Stimulated activated CD4-positive, alpha-beta T cell treated with anti-CD3 and anti-CD28 coated beads, Interleukin-15, amount 100 ng/mL, for 24 hours (primary cell): ENCODE measurements around the gene SMCO4.
"Not testable (repeated sequence)": the region's sequence is repeated elsewhere in the genome, so short reads cannot be mapped to it uniquely, and the experiment has no call there.

Experiments
- DNase-seq: peaks from one replicate; pipeline ENCODE4 v3.0.0-alpha.2; 2020

Gene SMCO4

DNA sequence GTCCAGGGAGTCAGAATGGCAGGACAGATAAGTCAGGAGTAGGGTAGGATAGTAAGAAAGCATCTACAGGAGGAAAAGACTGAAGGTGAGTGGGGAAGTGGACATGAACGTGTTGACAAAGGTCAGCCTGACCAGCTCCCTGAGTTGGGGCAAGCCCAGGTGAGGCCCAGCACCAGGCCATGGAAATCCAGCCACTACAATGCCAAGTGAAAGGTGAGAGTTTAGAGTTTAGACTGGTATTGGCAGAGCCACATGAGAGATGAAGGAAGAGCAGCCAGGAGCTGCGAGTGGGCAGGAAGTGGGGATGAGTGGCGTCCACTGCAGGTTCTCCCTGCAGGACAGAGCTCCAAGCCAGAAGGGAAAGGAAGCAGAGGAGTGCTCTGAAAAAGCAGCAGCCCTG is 16.5 kb upstream of the SMCO4 start:
- DNase-seq, result no peak

DNA sequence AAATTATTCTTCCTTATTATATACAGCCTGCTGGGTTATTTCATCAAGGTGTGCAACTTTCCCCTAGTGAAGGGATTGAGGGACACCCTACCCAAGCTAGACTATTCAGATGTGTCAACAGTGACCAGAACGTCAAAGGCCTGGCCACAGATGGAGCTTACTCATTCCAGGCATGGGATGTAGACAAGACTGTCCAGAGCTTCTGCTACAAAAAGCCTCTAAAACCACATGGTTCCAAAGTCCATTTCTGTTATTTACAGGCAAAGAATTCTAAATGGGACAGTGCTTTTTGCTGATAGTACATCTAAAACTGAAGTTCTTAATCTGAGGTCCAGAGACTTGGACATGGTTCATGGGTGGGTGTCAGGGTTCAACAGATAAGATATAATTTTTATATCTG is 9.7 kb upstream of the SMCO4 start:
- DNase-seq, result no peak

DNA sequence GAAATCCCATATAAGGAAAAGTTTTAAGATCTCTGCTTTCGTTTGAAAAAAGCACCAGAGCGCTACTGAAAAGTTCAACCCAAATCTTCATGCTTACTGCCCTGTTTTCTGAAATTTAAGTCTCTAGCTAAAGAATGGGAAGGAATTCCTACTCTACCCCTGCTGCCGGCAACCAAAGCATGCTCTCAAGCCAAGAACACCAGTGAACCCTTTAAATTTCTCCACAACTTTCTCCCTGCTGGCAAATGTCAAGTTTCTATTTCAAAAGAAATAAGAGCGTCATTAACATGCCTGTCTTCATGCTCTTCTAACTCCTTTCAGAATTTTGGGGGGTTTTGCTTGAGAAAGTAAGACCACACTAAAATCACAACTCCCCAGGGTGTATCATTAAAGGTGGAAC is 6.8 kb upstream of the SMCO4 start:
- no peak for DNase-seq

DNA sequence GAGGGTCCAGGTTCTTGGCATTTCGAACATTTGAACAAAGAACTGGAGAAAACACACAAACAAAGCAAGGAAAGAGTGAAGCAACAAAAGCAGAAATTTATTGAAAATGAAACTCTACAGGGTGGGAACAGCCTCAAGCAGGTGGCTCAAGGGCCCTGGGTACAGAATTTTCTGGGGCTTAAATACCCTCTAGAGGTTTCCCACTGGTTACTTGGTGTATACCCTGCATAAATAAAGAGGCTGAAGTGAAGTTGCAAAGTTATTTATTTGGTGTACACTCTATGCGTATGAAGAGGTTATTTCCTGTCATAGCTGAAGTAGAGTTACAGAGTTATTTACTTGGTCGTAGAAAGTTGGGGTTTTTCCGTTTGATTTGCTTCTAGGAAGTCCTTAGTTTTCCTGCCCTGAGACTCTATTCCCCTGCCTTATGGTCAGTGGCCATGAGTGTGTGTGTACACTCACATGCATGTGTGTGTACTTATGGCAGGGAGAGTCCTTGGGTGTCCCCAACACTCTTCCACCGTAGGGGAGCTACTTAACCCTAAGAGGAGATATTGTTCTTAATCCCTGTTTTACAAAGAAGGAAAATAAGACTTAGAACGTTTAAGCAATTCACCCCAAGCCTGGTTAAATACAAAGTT is 5.6 kb upstream of the SMCO4 start:
- DNase-seq, result no peak

DNA sequence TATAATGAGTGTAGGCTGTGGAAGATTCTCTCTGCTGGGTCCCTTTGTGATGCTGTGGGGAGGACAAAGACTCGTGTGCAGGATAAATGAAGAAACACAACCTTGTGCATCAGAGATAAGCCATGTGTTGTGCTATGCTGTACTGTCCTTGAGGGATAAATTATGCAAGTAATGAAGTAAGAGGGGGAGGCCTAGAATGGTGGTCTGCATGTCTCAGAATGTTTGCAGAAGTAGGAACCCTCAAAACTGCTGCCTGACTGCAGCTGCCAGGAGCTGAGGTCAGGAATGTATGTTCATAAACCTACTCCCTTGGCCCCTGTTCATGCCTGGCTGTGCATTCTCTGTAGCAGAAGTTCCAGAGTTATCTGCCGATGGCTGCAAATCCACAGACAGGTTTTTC is 4.6 kb upstream of the SMCO4 start:
- DNase-seq, result no peak

DNA sequence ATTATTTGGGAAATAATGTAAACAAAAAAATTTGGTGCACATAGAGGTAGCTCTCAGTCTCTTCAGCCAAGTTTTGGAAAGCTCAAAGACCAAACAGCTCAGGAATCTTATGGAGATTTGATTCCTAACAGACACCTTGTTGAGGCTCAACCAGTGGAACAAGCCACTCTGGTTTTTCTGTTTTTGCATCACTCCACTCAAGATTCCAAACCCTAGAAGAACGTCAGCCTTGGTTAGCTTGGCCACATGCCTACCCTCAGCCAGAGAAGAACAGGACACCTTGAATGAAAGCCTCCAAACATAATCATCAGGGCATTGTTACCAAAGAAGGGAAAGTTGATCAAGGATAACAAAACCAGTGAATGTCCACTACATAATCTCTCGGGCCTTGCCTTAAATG is 3.8 kb upstream of the SMCO4 start:
- DNase-seq, result no peak

DNA sequence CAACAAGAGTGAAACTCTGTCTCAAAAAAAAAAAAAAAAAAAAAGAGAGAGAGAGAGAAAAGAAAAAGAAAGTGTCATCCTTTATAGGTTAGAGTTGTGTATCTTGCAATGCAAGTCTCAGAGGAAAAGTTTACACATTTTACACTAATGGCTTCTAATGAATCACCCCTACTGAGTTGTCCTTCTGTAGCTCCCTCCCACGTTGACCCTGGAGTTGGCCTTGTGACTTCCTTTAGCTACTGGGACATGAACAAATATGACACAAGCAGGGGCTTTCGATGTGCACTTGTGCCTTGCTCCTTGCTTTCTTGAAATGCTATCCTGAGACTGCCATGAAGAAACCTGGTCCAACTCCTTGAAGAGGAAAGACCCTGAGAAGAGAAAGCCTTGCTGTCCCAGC is 2.4 kb upstream of the SMCO4 start:
- DNase-seq, result no peak

DNA sequence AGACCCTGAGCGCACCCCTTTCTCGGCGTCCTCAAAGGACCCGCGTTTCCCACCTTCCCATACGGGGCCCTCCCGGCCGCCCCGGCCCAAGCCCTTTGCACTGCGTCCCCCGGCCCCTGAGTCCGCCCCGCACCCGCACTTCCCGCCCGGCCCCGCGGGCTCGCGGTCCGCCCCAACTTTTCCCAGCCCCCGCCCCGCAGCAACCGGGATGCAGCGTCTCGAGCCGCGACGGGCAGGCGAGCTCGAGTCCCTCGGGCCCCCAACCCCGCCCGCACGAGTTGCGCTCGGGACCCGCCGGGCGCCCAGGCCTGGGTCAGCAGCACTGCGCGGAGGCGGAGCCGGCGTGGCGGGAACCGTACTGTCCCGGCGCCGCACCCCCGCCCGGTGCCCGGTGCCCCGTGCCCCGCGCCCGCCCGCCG is 371 bp downstream of the SMCO4 start:
- DNase-seq, result no peak

DNA sequence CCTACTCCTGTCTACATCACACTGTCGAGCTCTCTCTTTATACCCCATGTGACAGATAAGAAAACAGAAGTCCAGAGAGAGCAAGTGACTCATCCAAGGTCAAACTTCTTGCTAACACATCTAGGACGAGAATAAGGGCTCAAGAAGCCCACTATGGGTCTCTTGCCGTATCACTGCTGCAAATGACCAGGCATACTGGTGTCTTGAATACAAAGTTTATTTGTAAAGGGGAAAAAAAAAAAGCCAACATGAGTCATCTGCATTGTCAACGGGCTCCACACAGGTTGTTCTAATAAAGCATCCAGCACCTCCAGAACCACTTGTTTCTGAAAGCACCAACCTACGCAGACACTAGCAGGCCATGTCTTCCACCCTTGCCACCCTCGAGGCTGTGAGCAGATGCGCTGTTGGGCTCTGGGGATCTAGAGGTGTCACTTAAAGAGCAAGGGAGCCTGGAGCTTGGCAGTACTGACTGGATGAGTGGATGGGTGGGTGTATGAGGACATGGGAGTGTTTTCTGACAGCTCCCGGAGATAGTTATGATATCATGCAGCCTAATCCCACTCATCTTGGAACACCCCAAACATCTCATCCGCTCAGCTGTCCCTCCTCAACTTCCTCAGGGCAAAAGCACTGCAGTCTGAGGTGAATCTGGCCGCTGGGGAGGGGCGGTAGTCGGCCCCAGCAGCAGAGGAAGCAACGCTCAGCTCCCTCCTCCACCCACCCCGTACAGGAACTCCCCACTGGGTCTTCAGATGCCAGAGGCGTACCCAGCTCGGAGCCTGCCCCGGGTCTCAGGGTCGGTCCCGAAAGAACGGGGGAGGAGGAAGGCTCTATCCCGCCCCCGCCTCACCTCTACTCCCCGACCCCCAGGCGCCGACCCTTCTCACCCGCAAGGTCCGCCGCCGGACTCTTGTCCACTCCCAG is 1.0 kb downstream of the SMCO4 start:
- DNase-seq, result peak; percentile 51

DNA sequence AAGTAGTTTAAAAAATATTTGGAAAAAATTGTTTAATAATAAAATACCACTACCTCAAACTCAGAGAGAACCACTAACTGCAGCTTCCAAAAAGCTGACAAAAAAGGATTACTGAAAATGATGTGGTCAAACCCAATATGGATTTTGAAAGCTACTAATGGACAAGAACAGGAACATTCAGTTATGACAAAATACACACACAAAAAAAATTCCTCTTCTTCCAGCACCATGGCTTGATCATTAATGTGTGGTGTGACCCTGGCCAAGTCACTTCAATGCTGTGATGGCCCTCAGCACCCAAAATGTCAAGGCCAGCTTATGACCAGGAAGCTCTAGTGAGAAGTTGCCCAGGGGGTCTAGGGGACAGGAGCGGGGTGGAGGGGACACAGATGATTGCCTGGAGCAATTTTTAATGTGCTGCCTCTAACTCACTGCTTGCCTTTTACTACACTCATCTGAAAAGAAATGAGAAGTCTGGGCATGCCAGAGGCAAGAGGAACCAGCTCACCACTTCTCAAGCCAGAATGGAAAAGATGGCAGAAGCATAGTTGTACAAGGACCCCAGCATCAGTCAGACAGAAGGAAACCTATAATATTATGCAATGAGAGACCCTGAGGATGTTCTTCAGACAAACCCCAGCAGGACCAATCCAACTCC is 2.2 kb downstream of the SMCO4 start:
- DNase-seq, result no peak

DNA sequence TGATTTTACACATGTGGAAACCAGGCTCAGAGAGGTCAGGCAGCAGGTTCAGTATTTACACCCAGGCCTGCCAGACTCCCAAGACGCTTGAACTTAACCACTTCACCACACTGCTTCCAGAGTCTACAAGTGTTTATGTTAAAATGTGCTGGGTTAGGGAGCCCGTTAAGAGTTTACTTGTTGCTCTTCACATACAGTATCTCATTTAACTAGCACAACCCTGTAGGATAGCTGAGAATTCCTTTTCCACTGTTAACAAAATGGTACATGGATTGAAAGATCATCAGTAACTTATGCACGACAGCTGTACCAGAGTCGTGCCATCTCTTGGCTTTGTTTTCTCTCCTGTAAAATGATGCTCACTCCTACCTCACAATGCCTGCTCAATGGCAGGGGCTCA is 2.9 kb downstream of the SMCO4 start:
- no peak for DNase-seq

DNA sequence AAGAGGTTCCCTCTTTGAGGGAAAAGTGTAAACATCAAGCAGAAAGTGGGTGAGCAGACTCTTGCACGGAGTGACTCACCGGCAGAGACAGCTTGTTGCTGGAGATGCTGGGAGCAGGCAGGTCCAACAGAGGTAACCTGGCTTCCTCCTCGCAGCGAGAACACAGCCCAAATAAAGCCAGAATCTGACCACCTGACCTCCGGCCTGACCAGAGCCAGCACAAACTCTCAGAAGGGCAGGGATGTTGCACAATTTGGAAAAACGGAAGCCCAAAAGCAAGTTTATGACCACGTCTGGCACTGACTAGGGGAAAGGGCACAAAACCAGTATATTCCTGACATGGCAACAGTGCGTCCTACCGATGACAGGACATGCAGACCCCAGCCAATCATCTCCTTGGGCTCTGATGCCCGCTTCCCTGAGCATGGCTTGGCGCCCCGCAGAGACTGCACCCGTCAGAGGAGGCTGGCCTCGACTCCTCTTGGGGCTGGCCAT is 5.4 kb downstream of the SMCO4 start:
- no peak for DNase-seq

DNA sequence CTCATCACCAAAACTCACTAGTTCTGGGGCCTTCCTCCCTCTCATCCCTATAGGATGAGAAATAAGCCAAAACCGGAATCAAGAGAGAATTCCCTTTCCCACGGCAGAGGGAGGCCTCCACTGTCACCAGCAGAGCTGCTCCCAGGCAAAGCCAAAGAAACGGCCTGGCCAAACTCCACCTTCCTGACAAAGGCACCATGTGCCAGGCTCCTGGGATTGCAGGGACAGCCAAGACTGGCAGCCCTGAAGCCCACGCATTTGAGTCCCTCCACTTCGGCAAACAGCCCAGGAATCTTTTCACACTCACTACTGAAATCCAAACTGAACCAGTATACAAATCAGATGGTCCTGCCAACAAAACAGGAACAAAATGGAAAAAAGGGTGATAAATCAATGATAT is 6.1 kb downstream of the SMCO4 start:
- no peak for DNase-seq

DNA sequence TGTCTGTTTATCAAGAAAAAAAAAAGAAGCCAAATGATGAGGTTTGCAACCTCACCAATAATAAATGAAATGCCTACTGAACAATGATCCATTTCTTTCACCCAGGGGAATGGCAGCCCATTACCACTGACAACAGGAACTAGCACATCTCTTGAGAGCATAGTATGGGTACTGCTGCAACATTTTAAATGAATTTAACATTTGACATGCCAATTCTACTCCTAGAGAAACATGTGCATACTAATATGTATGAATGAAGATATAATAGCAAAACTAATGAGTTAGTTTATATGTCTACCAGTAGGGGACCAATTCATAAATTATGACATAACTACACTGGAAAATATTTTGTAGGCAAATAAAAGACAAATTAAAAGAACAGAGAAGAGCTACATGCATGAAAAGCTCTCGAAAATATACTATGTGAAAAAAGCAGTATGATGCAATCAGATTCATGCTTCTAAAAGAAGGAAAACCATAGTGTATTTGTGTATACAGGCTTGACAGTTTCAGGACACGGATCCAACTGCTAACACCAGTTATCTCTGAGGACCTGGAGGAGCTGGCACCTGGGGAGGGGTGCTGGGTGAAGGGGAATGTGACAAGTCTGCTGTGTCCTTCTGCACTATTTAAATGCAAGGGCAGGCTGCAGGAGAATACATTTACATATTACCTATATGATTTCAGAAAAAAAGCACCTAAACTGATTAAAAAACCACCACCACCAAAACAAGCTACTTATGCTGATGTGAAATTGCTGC is 6.9 kb downstream of the SMCO4 start:
- DNase-seq, result no peak

DNA sequence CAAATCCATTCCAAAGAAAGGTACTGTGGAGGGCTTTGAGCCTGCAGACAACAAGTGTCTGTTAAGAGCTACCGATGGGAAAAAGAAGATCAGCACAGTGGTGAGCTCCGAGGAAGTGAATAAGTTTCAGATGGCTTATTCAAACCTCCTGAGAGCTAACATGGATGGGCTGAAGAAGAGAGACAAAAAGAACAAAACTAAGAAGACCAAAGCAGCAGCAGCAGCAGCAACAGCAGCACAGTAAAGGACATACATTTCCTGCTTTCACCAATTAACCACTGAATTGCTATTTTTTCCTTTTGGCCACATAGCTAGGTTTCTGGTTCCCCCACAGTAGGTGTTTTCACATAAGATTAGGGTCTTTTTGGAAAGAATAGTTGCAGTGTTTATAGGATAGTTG is 7.6 kb downstream of the SMCO4 start:
- not testable (repeated sequence) for DNase-seq

DNA sequence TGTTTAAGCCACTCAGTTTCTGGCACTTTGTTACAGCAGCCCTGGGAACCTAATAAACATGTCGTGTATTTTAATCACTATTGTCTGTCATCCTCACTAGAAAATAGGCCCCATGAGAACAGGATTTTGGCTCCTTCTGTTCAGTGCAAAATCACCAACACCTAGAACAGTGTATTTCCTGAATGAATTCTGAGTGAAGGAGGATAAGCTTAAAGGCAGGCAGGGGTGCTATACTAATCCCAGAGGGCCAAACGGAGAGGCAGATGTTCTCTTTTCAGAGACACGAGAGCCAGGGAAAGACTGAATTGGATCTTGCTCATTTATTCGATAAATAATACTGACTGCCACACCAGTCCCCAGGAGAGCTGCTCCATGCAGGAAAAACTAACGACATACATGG is 10.4 kb downstream of the SMCO4 start:
- DNase-seq, result no peak

DNA sequence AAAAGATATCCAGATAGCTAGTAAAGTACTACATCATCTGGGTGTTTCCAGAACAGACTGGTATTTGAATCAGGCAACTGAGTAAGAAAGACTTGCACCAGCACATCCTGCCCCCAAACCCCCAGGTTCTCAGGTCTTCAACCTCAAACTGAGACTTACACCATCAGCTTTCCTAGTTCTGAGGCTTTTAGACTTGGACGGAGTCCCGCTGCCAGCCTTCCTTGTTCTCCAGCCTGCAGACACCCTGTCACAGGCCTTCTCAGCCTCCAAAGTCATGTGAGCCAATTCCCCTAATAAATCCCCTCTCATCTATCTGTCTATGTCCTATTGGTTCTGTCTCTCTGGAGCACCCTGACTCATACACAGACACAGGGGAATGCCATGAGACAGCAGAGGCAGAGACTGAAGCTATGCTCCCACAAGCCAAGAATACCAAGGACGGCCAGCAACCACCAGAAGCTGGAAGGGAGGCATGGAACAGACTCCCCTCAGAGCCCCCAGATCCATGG is 10.9 kb downstream of the SMCO4 start:
- no peak for DNase-seq

DNA sequence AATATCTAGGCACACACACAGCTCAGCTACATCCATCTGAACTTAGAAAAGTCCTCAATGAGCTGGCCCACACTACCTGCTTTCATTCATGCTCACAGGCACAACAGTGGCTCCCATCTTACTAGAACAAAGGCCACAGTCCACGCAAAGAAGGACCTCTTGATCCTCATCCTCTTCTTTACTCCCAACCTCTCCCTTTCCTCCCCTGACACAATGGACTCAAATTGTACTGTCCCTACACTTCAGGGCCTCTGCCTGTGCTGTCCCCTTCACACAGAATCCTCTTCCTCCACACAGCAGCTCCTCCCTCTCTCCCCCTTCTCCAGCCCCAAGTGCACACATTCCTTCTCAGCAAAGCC is 12.7 kb downstream of the SMCO4 start:
- no peak for DNase-seq

DNA sequence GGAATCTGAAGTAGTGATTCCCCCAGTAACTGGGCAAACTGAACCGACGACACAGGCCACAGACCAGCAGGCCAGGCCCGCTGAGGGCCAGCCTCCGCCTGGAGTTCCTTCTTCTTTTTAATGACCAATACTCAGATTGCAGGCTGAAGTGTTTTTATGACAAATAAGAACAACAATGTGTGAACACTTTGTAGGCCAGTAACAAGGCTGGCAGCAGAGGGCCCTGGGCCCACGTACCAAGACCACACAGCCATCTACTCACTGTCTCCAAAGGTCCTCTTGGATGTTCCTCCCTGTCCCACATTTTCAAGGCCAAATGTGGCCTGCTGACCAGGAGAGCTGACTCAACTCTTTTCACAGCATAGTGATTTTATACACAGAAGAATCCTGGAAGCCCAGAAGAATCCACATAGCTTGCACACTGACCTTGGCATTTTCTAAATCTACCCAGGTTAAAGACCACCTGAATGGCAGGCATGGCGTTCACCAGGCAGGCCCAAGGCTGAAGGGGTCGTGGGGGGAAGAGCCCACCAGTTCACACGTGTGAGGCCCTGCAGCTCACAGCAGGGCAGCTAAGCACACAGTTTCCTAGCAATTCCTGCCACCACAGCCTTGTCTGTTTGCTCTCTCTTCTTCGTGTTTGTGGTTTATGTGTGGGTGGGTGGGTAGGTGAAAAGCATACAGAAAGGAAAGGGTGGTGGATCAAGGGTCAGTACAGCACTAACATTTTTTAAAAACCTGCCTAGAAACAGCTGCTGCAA is 13.3 kb downstream of the SMCO4 start:
- DNase-seq, result no peak

DNA sequence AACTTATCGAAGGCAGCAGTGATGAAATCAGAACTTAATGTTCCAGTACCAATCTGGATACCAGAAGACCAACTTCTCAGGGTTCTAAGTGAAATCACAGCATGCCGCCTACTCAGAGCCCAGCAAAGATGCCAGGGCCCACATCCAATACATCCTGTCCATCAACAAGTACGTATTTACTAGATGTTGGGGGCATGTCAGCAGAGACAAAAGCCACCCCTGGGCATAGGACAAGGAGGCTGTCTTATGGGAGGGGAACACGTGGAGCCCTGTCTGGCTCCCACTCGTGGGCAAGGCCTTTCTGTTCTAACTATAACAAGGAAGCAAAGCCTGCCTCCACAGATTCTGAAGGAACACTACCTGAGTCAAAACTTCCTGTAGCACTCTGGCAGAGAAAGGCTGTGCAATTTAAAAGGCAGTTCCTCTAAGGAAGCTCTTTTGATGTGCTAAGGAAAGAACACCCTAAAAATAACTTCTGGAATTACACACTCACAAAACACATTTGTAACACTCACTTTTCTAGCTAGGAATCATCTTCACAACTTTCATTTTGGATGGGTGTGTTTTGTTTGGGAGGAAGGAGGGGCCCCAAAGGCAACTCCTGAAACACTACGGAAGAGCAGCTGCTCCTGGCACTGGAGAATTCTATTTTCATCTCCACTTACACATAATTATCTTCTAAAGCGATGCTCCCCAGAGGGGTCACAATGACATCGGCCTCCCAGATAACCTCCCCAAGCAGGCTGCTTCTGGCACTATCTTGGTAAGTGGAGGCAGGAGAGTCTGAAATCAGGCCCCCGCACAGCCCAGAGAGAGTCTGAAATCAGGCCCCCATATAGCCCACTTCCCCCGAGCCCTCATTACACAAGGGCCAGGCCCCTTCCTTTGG is 14.2 kb downstream of the SMCO4 start:
- DNase-seq, result no peak

DNA sequence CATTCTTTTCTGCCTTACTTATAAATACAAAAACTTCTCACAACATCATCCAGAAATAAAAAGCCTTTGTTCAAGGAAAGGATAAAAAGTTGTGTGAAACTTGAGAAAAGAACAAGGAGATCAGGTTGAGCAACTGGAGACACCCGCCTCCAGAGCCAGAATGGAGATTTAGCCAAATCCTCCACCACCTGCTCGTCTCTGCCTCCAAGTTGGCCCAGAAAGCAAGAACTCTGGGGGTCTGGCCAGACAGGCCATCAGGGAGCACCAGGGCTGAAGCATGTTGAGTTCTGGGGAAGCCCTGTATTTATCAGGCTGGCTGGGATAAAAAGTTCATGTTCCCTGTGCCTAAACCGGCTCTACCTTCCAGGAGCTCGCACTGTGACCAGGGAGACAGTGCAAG is 14.9 kb downstream of the SMCO4 start:
- no peak for DNase-seq
